MM.1S (cell line): ENCODE results near the gene TIGAR.

ENCODE experiments used
- DNase-seq: peaks from one replicate; pipeline ENCODE4 v3.0.0-alpha.2; 2015
- H2AFZ ChIP-seq: fragments of 300-600 bp; sonication (generic); 2 replicates; pipeline ENCODE4 v1.6.0; 2016; ENCODE audit warnings: antibody characterized with exemption, low read length
- H3F3A ChIP-seq: fragments of 300-600 bp; sonication (generic); 2 replicates; pipeline ENCODE4 v1.6.1; 2016; ENCODE audit warnings: mild to moderate bottlenecking, antibody characterized with exemption, low read length, moderate library complexity, mixed read lengths; ENCODE audit not compliant: insufficient read depth
- H3K27ac ChIP-seq: fragments of 300-600 bp; sonication (generic); 2 replicates; pipeline ENCODE4 v1.5.1; 2016; ENCODE audit warnings: mild to moderate bottlenecking, low read length
- H3K27me3 ChIP-seq: fragments of 300-600 bp; sonication (generic); replicated peaks from 2 replicates; pipeline ENCODE4 v1.6.0; 2016; ENCODE audit warnings: low read length; ENCODE audit not compliant: insufficient read depth
- H3K36me3 ChIP-seq: fragments of 300-600 bp; sonication (generic); replicated peaks from 2 replicates; pipeline ENCODE4 v1.6.1; 2016; ENCODE audit warnings: mild to moderate bottlenecking, low read length, mixed read lengths; ENCODE audit not compliant: insufficient read depth
- H3K4me1 ChIP-seq: fragments of 300-600 bp; sonication (generic); 2 replicates; pipeline ENCODE4 v1.6.1; 2016; ENCODE audit warnings: low read length, mixed read lengths
- H3K4me2 ChIP-seq: fragments of 300-600 bp; sonication (generic); 2 replicates; pipeline ENCODE4 v1.6.0; 2016; ENCODE audit warnings: low read depth, low read length
- H3K4me3 ChIP-seq: fragments of 300-600 bp; sonication (generic); 2 replicates; pipeline ENCODE4 v1.5.1; 2016; ENCODE audit warnings: low read length, mixed read lengths
- H3K79me2 ChIP-seq: fragments of 300-600 bp; sonication (generic); 2 replicates; pipeline ENCODE4 v1.6.1; 2016; ENCODE audit warnings: mixed run types, low read length, mixed read lengths
- H3K9ac ChIP-seq: fragments of 300-600 bp; sonication (generic); 2 replicates; pipeline ENCODE4 v1.6.1; 2016; ENCODE audit warnings: low read length, mixed read lengths
- H3K9me2 ChIP-seq: fragments of 300-600 bp; sonication (generic); replicated peaks from 2 replicates; pipeline ENCODE4 v1.6.1; 2016; ENCODE audit warnings: mild to moderate bottlenecking, low read length, mixed read lengths; ENCODE audit not compliant: insufficient read depth
- H3K9me3 ChIP-seq: fragments of 300-600 bp; sonication (generic); replicated peaks from 2 replicates; pipeline ENCODE4 v1.6.1; 2016; ENCODE audit warnings: mild to moderate bottlenecking, low read length, mixed read lengths; ENCODE audit not compliant: insufficient read depth
- H4K20me1 ChIP-seq: fragments of 300-600 bp; sonication (generic); 2 replicates; pipeline ENCODE4 v1.6.1; 2016; ENCODE audit warnings: mild to moderate bottlenecking, low read length, moderate library complexity, mixed read lengths; ENCODE audit not compliant: insufficient read depth
- CTCF ChIP-seq: fragments of 300-600 bp; sonication (generic); IDR thresholded peaks from 2 replicates; pipeline ENCODE4 v1.5.1; 2016; ENCODE audit warnings: antibody characterized with exemption, low read length, mixed read lengths
- EZH2 ChIP-seq: fragments of 300-600 bp; sonication (generic); optimal IDR thresholded peaks from 2 replicates; pipeline ENCODE3; 2017; ENCODE audit warnings: low read depth, mild to moderate bottlenecking, antibody characterized with exemption, low read length, mixed read lengths
- EZH2phosphoT487 ChIP-seq: fragments of 300-600 bp; sonication (generic); IDR thresholded peaks from 2 replicates; pipeline ENCODE4 v1.6.1; 2018; ENCODE audit warnings: antibody characterized with exemption, low read length

The TIGAR gene

GRCh38 chr12:4380332-4380731 is 59.3 kb downstream of the TIGAR start:
- no peaks in the 10 kb centered on the region for H3K9me3 ChIP-seq
- H3K4me1 ChIP-seq = no peaks in the 10 kb centered on the region
- no peak overlapping the region for H3K4me2 ChIP-seq
- no peak overlapping the region for H3K9ac ChIP-seq
- H4K20me1 ChIP-seq = no peaks in the 10 kb centered on the region
- H3K9me2 ChIP-seq = no peaks in the 10 kb centered on the region
- no peaks in the 10 kb centered on the region for H3K79me2 ChIP-seq
- no peak overlapping the region for H3K4me3 ChIP-seq
- H3F3A ChIP-seq = no peaks in the 10 kb centered on the region
- no peak overlapping the region for H2AFZ ChIP-seq
- H3K27me3 ChIP-seq = no peaks in the 10 kb centered on the region
- no peak for DNase-seq
- no peak for TF ChIP-seq EZH2phosphoT487
- H3K36me3 ChIP-seq = no peaks in the 10 kb centered on the region
- no peak overlapping the region for H3K27ac ChIP-seq

- no peaks in the 10 kb centered on the region for H4K20me1 ChIP-seq
- no peaks in the 10 kb centered on the region for H3K4me1 ChIP-seq
- no peaks in the 10 kb centered on the region for H3K79me2 ChIP-seq
- H3K4me3 ChIP-seq = no peak overlapping the region
- DNase-seq = no peak
- H3K27me3 ChIP-seq = no peaks in the 10 kb centered on the region
- no peak overlapping the region for H3K9ac ChIP-seq
- no peaks in the 10 kb centered on the region for H3K36me3 ChIP-seq
- TF ChIP-seq EZH2 (no peak), CTCF (no peak), EZH2phosphoT487 (no peak)
- no peak overlapping the region for H2AFZ ChIP-seq
- no peak overlapping the region for H3K4me2 ChIP-seq
- H3F3A ChIP-seq = no peaks in the 10 kb centered on the region
- H3K9me3 ChIP-seq = no peaks in the 10 kb centered on the region
- no peaks in the 10 kb centered on the region for H3K9me2 ChIP-seq
- H3K27ac ChIP-seq = no peak overlapping the region
Observed at GRCh38 chr12:4383304-4383865, 62.4 kb downstream of the TIGAR start.

- Histone ChIP-seq H3K27ac (no peak overlapping the region), H3F3A (no peaks in the 10 kb centered on the region), H3K36me3 (no peaks in the 10 kb centered on the region), H2AFZ (no peak overlapping the region), H3K27me3 (no peaks in the 10 kb centered on the region), H4K20me1 (no peaks in the 10 kb centered on the region), H3K79me2 (no peaks in the 10 kb centered on the region), H3K4me3 (no peak overlapping the region), H3K4me1 (no peaks in the 10 kb centered on the region), H3K9ac (no peak overlapping the region), H3K4me2 (no peak overlapping the region), H3K9me3 (no peaks in the 10 kb centered on the region), H3K9me2 (no peaks in the 10 kb centered on the region)
- DNase-seq = no peak
- TF ChIP-seq CTCF (no peak), EZH2phosphoT487 (no peak), EZH2 (no peak)
Observed at GRCh38 chr12:4386801-4387200, 65.8 kb downstream of the TIGAR start.

- no peaks in the 10 kb centered on the region for H3K9me2 ChIP-seq
- H3K4me1 ChIP-seq = no peaks in the 10 kb centered on the region
- H3K9ac ChIP-seq = no peak overlapping the region
- no peak for TF ChIP-seq EZH2phosphoT487
- TF ChIP-seq CTCF = no peak
- no peak for TF ChIP-seq EZH2
- H2AFZ ChIP-seq = no peak overlapping the region
- no peak for DNase-seq
- no peaks in the 10 kb centered on the region for H3K79me2 ChIP-seq
- H3K27ac ChIP-seq = no peak overlapping the region
- no peaks in the 10 kb centered on the region for H3K27me3 ChIP-seq
- no peaks in the 10 kb centered on the region for H4K20me1 ChIP-seq
- H3K9me3 ChIP-seq = no peaks in the 10 kb centered on the region
- no peaks in the 10 kb centered on the region for H3F3A ChIP-seq
- no peak overlapping the region for H3K4me2 ChIP-seq
- H3K4me3 ChIP-seq = no peak overlapping the region
- H3K36me3 ChIP-seq = no peaks in the 10 kb centered on the region
Observed at GRCh38 chr12:4387607-4388006, 66.6 kb downstream of the TIGAR start.
